Transverse colon (tissue), 4 donors: ENCODE measurements around the gene BRD3. TPM values are rescaled to one million over a fixed set of nuclear protein-coding genes. Genes with fewer than 3 reads are reported as not detected.

Experiments used
- DNase-seq: peaks from one replicate; pipeline ENCODE4 v3.0.0-alpha.2; 2019
- H3K27ac ChIP-seq, 4 donors: fragments of 200-600 bp; sonication (generic); 2 replicates each; pipeline ENCODE4 v1.5.1; 2016 to 2018; ENCODE audit warnings: inconsistent platforms in 4 of 4
- H3K27me3 ChIP-seq: fragments of 200-600 bp; sonication (generic); 2 replicates; pipeline ENCODE4 v1.5.1; 2017; ENCODE audit warnings: inconsistent platforms
- H3K36me3 ChIP-seq, 4 donors: fragments of 200-600 bp; sonication (generic); 2 replicates each; pipeline ENCODE4 v1.5.1; 2017 to 2019; ENCODE audit warnings: inconsistent platforms in 4 of 4
- H3K4me1 ChIP-seq, 4 donors: fragments of 200-600 bp; sonication (generic); 2 replicates each; pipeline ENCODE4 v1.5.1; 2017 to 2020; ENCODE audit warnings: inconsistent platforms in 4 of 4
- H3K4me3 ChIP-seq, 4 donors: fragments of 200-600 bp; sonication (generic); 1 replicate in 1 of 4; 2 replicates in 3 of 4; pipeline versions ENCODE4 v1.5.1 to v1.6.1; 2017 to 2019; ENCODE audit warnings: inconsistent platforms in 4 of 4
- H3K9me3 ChIP-seq, 2 donors: fragments of 200-600 bp; sonication (generic); 2 replicates each; pipeline ENCODE4 v1.5.1; 2017 to 2019; ENCODE audit warnings: inconsistent platforms in 2 of 2
- CTCF ChIP-seq, 5 experiments: fragments of 200-600 bp in 3 of 5; fragments of 450-650 bp in 2 of 5; sonication (generic) in 3 of 5; IDR thresholded peaks; 1 replicate in 2 of 5; 2 replicates in 3 of 5; pipeline ENCODE4 v1.5.1; 2016 to 2017; ENCODE audit warnings: antibody characterized with exemption in 5 of 5, inconsistent platforms in 3 of 5, mild to moderate bottlenecking in 2 of 5, moderate library complexity in 1 of 5
- EP300 ChIP-seq: sonication (generic); formaldehyde crosslinking; IDR thresholded peaks from one replicate; pipeline ENCODE4 v1.6.1; 2017; ENCODE audit warnings: antibody characterized with exemption, low read depth
- POLR2A ChIP-seq: fragments of 450-650 bp; IDR thresholded peaks from one replicate; pipeline ENCODE4 v1.6.1; 2016; ENCODE audit warnings: antibody characterized with exemption, mild to moderate bottlenecking, moderate library complexity
- POLR2AphosphoS5 ChIP-seq, 3 donors: sonication (generic); formaldehyde crosslinking; IDR thresholded peaks; one replicate each; pipeline ENCODE4 v1.6.1; 2016; ENCODE audit warnings: antibody characterized with exemption in 3 of 3
- WGBS, 2 donors: methylation state at CpG; one replicate each; pipeline ENCODE4 v1.1.5; 2018; ENCODE audit warnings: low coverage in 1 of 2; 5-methylcytosine and 5-hydroxymethylcytosine counted together
- in situ Hi-C, 4 donors: fragments of 200-750 bp; cut with MboI; loops; one replicate each; pipeline versions ENCODE4 v1.15.0 to v1.15.1; 2017; ENCODE audit warnings: low sequenced_read_pairs in 3 of 4, low pct_ligation_motif_present in 1 of 4, low pct_unique_long_range_greater_than_20kb in 1 of 4
- intact Hi-C: fragments of 100-400 bp; cut with DNase I; formaldehyde crosslinking; loops from one replicate; pipeline ENCODE4 v1.15.1; 2023; ENCODE audit warnings: low total_unique reads
- total RNA-seq, 4 donors: library from RNA; depleted of rRNA; stranded (reverse); fragments of >200 nt; gene quantifications; one replicate each; pipeline ENCODE4 v1.1.0, GENCODE V29; 2016

Gene BRD3
- total RNA-seq, 4 donors from 2014 or later, result 14.5 to 21.3 (median 17.2) TPM

GRCh38 chr9:133999851-134000265 lies 68.0 kb downstream of the BRD3 start:
- 76% methylated on average over 5 of the region's 6 CpGs; no CpG with 5 or more reads in 1 of the 2 donors for WGBS, 2 donors
- in situ Hi-C loops, result loop anchor here (5.0 to 10.0 kb wide), 3 partner anchors 195 to 213 kb away; no protein-coding TSS in a partner anchor
- Histone ChIP-seq H3K4me3 (no peak overlapping the region), H3K9me3 (no peaks in the 10 kb centered on the region), H3K27ac (no peak overlapping the region), H3K4me1 (no peaks in the 10 kb centered on the region), H3K36me3 (no peaks in the 10 kb centered on the region), H3K27me3 (no peaks in the 10 kb centered on the region)
- no peak for TF ChIP-seq CTCF (IDR thresholded peaks at IDR 0.05)
- TF ChIP-seq POLR2A, result no peak
- no peak for TF ChIP-seq POLR2AphosphoS5 (IDR thresholded peaks at IDR 0.05)
- no peak for TF ChIP-seq EP300
- intact Hi-C loops, result no loop called here
- no peak for DNase-seq

- 100% methylated on average over 1 of the region's 1 CpG; no CpG with 5 or more reads in 1 of the 2 donors for WGBS, 2 donors
- DNase-seq, result no peak
Observed at GRCh38 chr9:133998915-133999595, 68.8 kb downstream of the BRD3 start.

GRCh38 chr9:133997584-133997983 lies 70.2 kb downstream of the BRD3 start:
- Histone ChIP-seq H3K4me1 (peaks cover 8 to 16% (median 11%) of the 10 kb centered on the region in 4 donors), H3K27me3 (no peaks in the 10 kb centered on the region), H3K36me3 (no peaks in the 10 kb centered on the region), H3K27ac (no peak overlapping the region), H3K9me3 (no peaks in the 10 kb centered on the region), H3K4me3 (no peak overlapping the region)
- no peak for TF ChIP-seq POLR2A
- no peak for TF ChIP-seq EP300
- TF ChIP-seq CTCF (IDR thresholded peaks at IDR 0.05), result no peak
- TF ChIP-seq POLR2AphosphoS5 (IDR thresholded peaks at IDR 0.05), result no peak
- DNase-seq, result no peak
- in situ Hi-C loops, result loop anchor here in 3 of 4 donors (5.0 kb wide), 2 partner anchors 205 to 210 kb away; no protein-coding TSS in a partner anchor
- WGBS, 2 donors, result 86 to 88% methylated on average over 1 to 2 of the region's 2 CpGs
- intact Hi-C loops, result no loop called here

More at GRCh38 chr9:133998915-133999595, 68.8 kb downstream of the BRD3 start:
- TF ChIP-seq POLR2AphosphoS5 (IDR thresholded peaks at IDR 0.05), result no peak
- in situ Hi-C loops (loop anchor here in 3 of 4 donors (5.0 kb wide), 2 partner anchors 207 to 212 kb away; no protein-coding TSS in a partner anchor), intact Hi-C loops (no loop called here)
- H3K27ac ChIP-seq, result no peak overlapping the region
- no peaks in the 10 kb centered on the region for H3K27me3 ChIP-seq
- H3K36me3 ChIP-seq, result no peaks in the 10 kb centered on the region
- H3K4me3 ChIP-seq, result no peak overlapping the region
- H3K4me1 ChIP-seq, result peaks cover 2 to 5% (median 4%) of the 10 kb centered on the region in 4 donors
- no peaks in the 10 kb centered on the region for H3K9me3 ChIP-seq

GRCh38 chr9:133996531-133997520 lies 71.0 kb downstream of the BRD3 start:
- Histone ChIP-seq H3K9me3 (no peaks in the 10 kb centered on the region), H3K36me3 (no peaks in the 10 kb centered on the region), H3K27ac (no peak overlapping the region), H3K4me1 (peaks cover 8 to 16% (median 11%) of the 10 kb centered on the region in 4 donors), H3K27me3 (no peaks in the 10 kb centered on the region), H3K4me3 (no peak overlapping the region)
- intact Hi-C loops (no loop called here), in situ Hi-C loops (loop anchor here in 3 of 4 donors (5.0 kb wide), 2 partner anchors 205 to 210 kb away; no protein-coding TSS in a partner anchor)
- no peak for DNase-seq
- no peak for TF ChIP-seq POLR2A
- no peak for TF ChIP-seq EP300
- TF ChIP-seq POLR2AphosphoS5 (IDR thresholded peaks at IDR 0.05), result no peak
- TF ChIP-seq CTCF (IDR thresholded peaks at IDR 0.05), result no peak
- 57 to 73% methylated on average over 2 to 24 of the region's 24 CpGs for WGBS, 2 donors
